WTC11 (cell line): ENCODE results near the gene VPS18.

Experiments used
- NFE2L1 ChIP-seq: sonication (generic); formaldehyde crosslinking; IDR thresholded peaks from 2 replicates; pipeline ENCODE4 v1.8.1; 2023; ENCODE audit warnings: missing genetic modification reagents
- NR3C1 ChIP-seq: sonication (generic); formaldehyde crosslinking; conservative IDR thresholded peaks from 2 replicates; pipeline ENCODE4 v1.8.1; 2023; ENCODE audit warnings: low read depth, mild to moderate bottlenecking, missing genetic modification reagents
- TF ChIP-seq, protein P1 (sequence below): fragments of 200-600 bp; IDR thresholded peaks from 2 replicates; pipeline ENCODE4 v1.8.0; 2022; ENCODE audit warnings: antibody characterized with exemption

DNA sequence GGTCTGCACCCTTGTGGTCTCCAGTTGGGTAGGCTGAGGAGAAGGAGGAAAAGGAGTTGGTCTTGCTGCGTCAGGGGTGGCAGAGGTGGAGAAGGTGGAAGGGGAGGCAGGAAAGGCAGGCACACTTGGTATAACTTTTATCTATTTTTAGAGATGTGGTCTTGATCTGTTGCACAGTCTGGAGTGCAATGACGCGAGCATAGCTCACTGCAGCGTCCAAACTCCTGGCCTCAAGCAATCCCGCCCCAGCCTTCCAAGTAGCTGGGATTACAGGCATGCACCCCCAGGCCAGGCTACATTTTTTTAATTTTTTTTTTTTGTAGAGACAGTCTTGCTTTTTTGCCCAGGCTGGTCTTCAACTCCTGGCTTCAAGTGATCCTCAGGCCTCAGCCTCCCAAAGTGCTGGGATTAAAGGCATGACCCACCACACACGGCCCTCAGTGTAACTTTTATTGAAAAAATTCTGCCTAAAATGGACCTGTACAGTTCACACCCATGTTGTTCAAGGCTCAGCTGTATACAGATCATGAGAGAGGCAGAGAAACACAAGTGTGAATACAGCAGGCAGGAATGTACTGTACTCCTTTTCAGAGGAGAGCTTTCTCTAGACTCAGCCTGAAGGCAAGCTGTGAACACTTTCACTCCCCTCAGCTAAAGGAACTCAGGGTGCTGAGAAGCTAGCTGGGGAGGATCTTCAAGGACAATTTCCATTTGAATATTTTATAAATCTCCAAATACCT is 18.1 kb upstream of the VPS18 start:
- TF ChIP-seq NFE2L1 (CRISPR knock-in tag) (no peak), NR3C1 (CRISPR knock-in tag) (no peak)
- TF ChIP-seq, protein P1, sequence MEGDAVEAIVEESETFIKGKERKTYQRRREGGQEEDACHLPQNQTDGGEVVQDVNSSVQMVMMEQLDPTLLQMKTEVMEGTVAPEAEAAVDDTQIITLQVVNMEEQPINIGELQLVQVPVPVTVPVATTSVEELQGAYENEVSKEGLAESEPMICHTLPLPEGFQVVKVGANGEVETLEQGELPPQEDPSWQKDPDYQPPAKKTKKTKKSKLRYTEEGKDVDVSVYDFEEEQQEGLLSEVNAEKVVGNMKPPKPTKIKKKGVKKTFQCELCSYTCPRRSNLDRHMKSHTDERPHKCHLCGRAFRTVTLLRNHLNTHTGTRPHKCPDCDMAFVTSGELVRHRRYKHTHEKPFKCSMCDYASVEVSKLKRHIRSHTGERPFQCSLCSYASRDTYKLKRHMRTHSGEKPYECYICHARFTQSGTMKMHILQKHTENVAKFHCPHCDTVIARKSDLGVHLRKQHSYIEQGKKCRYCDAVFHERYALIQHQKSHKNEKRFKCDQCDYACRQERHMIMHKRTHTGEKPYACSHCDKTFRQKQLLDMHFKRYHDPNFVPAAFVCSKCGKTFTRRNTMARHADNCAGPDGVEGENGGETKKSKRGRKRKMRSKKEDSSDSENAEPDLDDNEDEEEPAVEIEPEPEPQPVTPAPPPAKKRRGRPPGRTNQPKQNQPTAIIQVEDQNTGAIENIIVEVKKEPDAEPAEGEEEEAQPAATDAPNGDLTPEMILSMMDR = no peak
